ENCODE measurements around the gene LTBP3. TPM values are rescaled to one million over a fixed set of nuclear protein-coding genes. Genes with fewer than 3 reads are reported as not detected.

Gene LTBP3
- polyA plus RNA-seq, 1 experiment = 77.7 TPM

DNA sequence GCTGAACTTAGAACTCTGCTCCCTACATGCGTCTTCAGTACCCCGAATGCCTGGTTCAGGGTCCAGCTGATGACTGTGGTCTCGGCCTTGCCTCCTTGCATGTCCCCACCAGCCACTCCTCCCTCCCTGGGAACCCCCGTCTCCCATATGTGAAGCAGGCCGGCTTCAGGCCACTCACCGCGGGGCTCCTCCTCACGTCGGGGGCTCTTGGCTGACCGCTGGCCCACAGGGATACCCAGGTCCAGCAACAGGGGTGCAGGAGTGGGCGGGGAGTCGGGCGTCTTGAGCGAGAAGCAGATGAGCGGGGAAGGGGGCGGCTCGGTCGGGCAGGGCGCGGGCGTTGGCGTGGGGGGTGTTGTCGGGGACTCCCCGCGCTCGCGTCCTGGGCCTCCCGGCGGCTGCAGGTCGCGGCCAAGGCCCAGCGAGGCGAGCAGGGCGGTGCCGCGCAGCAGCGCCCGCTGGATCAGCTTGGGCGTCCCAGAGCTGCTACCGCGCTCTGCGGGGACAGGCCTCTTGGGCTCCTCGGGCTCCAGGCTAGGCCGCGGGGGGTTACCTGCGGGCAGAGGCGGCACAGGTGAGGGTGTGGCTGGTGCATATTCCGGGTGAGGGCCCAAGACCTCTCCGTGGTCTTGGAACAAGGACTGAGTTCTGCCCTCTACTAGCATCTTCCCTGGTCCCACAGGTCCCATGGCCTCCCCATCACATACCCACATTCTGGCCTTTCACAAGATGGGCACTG is 41.2 kb upstream of the LTBP3 start:
- Histone ChIP-seq H3K4me3 (ENCODE audit: low read depth, low read length) (no peak overlapping the region), H3K36me3 (ENCODE audit: control insufficient read depth, insufficient read depth, low read length) (peaks cover 16% of the 10 kb centered on the region), H3K27me3 (ENCODE audit: control insufficient read depth, insufficient read depth, low read length) (no peaks in the 10 kb centered on the region)
- ChIA-PET POLR2A (interaction anchor here (0.9 kb wide), 1 partner anchor 12 kb away, joined by 4 read pairs; no protein-coding TSS in a partner anchor), CTCF (interaction anchor here (1.0 to 1.8 kb wide), 2 partner anchors 58 to 260 kb away, joined by 3 to 8 read pairs; no protein-coding TSS in a partner anchor)
- DNase-seq (ENCODE audit: low read depth) = no peak
- TF ChIP-seq, protein P1, sequence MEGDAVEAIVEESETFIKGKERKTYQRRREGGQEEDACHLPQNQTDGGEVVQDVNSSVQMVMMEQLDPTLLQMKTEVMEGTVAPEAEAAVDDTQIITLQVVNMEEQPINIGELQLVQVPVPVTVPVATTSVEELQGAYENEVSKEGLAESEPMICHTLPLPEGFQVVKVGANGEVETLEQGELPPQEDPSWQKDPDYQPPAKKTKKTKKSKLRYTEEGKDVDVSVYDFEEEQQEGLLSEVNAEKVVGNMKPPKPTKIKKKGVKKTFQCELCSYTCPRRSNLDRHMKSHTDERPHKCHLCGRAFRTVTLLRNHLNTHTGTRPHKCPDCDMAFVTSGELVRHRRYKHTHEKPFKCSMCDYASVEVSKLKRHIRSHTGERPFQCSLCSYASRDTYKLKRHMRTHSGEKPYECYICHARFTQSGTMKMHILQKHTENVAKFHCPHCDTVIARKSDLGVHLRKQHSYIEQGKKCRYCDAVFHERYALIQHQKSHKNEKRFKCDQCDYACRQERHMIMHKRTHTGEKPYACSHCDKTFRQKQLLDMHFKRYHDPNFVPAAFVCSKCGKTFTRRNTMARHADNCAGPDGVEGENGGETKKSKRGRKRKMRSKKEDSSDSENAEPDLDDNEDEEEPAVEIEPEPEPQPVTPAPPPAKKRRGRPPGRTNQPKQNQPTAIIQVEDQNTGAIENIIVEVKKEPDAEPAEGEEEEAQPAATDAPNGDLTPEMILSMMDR (IDR thresholded peaks at IDR 0.05; ENCODE audit: insufficient read depth, low read depth, low read length) = no peak

DNA sequence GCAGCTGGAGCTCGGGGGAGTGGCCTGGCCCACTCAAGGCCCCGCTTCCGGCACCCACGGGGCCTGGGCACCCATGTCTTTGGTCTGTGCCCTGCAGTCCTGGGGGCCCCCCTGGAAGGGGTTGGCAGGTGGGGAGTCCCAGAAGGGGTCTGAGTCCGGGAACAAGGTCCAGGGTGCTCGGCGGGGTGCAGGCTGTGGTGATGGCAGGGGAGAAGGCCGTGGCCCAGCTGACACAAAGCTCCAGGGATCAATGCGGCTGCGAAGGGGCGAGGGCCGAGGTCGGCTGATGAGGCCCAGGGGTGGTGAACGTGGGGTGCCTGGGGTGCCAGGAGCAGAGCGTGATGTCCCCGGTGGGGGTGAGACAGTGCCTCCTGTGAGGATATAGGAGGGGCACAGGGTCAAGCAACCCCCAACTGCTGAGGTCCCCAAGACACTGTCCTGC is 40.1 kb upstream of the LTBP3 start:
- peaks cover 12% of the 10 kb centered on the region for H3K36me3 ChIP-seq (ENCODE audit: control insufficient read depth, insufficient read depth, low read length)
- POLR2A ChIA-PET = no interaction called here
- no peak overlapping the region for H3K4me3 ChIP-seq (ENCODE audit: low read depth, low read length)
- TF ChIP-seq, protein P1 (IDR thresholded peaks at IDR 0.05; ENCODE audit: insufficient read depth, low read depth, low read length) = no peak
- DNase-seq (ENCODE audit: low read depth) = no peak
- no peaks in the 10 kb centered on the region for H3K27me3 ChIP-seq (ENCODE audit: control insufficient read depth, insufficient read depth, low read length)
- CTCF ChIA-PET = interaction anchor here (0.8 to 1.0 kb wide), 3 partner anchors 10 to 261 kb away, joined by 3 to 5 read pairs (median 5); partner anchors contain the start of gene EHBP1L1

DNA sequence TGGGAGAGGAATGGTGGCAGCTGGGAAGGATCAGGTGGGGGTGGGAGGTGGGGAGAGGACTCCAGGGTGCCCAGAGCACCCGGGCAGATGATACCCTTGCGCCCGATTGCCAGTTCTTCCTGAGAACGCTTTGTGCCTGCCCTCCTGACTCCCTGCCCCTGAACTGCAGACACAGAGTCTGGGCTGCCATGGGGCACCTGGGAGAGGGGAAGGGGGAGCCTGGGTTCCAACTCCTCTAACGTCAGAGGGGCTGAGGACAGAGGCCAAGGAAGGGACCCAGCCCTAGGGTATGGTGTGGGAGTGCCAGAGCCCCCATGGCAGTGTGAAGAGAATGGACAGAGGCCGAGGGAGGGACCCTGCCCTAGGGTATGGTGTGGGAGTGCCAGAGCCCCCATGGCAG is 38.4 kb upstream of the LTBP3 start:
- CTCF ChIA-PET = interaction anchor here (1.7 to 11.8 kb wide), 3 partner anchors 13 to 55 kb away, joined by 4 to 134 read pairs (median 25); partner anchors contain the start of gene EHBP1L1
- TF ChIP-seq, protein P1 (IDR thresholded peaks at IDR 0.05; ENCODE audit: insufficient read depth, low read depth, low read length) = no peak
- POLR2A ChIA-PET = no interaction called here
- no peak overlapping the region for H3K4me3 ChIP-seq (ENCODE audit: low read depth, low read length)
- no peak for DNase-seq (ENCODE audit: low read depth)
- H3K27me3 ChIP-seq (ENCODE audit: control insufficient read depth, insufficient read depth, low read length) = no peaks in the 10 kb centered on the region
- H3K36me3 ChIP-seq (ENCODE audit: control insufficient read depth, insufficient read depth, low read length) = peaks cover 15% of the 10 kb centered on the region

DNA sequence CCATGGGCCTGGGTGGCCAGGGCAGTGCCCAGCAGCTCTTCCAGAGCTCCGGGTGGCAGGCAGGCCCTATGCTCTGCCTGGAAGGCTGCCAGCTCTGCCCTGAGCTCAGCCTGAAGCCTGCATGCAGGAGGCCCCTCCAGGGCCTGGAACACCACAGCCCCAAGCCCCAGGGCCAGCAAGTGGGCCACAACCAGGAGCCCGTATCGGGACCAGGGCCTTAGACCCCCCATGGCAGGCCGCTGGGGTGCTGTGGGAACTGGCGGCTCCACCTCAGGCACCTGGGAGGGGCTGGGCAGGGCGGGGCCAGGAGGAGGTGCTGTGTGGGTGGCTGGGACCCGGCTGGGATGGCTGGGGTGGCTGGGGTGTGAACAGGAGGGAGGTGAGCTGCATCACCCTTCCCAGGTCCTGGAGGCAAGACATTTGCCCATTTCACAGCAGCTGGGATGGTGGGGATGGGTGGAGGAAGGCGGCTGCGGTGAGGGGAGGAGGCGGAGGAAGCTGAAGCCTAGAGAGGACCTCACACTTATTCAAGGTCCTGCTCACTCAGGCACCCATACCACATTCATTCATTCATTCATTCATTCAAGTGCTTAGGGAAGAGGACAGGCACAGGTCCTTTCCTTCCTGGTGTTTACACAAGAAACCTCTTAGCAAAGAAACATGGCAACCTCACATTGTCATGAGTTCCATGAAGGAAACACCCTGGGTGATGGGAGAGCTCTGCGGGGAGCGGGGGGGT is 37.6 kb upstream of the LTBP3 start, which contains the start of gene KCNK7:
KCNK7 (minus strand) TSS at position 258 of the 739 bp plus-strand sequence; CDS start at position 230, 28 bp downstream.
- TF ChIP-seq, protein P1 (IDR thresholded peaks at IDR 0.05; ENCODE audit: insufficient read depth, low read depth, low read length) = no peak
- CTCF ChIA-PET = interaction anchor here (1.7 to 11.8 kb wide), 4 partner anchors 9 to 54 kb away, joined by 4 to 134 read pairs (median 34); partner anchors contain the start of gene EHBP1L1
- POLR2A ChIA-PET = no interaction called here
- H3K27me3 ChIP-seq (ENCODE audit: control insufficient read depth, insufficient read depth, low read length) = no peaks in the 10 kb centered on the region
- H3K4me3 ChIP-seq (ENCODE audit: low read depth, low read length) = no peak within 1 kb of the TSS
- no peak for DNase-seq (ENCODE audit: low read depth)
- peaks cover 15% of the 10 kb centered on the region for H3K36me3 ChIP-seq (ENCODE audit: control insufficient read depth, insufficient read depth, low read length)

DNA sequence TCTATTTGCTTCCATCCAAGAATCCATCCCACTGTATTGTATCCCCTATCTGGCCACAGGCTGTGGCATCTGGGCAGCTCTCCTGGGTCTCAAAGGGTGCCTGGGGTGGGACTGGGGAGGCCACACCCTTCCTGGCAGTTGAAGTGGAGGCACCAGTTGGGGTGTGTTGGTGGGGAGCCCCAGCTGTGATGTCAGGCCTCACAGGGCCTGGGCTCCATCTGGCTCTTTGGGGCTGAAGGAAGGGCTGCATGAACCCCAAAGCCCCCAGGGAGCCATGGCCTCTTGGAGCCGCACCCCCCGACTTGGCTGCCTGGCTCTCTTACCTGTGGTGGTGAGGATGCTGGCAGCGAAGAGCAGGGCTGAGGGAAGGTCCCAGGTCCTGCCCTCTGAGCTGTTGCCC is 37.0 kb upstream of the LTBP3 start:
- POLR2A ChIA-PET = no interaction called here
- CTCF ChIA-PET = interaction anchor here (1.0 to 11.8 kb wide), 5 partner anchors 10 to 54 kb away, joined by 4 to 134 read pairs (median 25); partner anchors contain the start of gene EHBP1L1
- TF ChIP-seq, protein P1 (IDR thresholded peaks at IDR 0.05; ENCODE audit: insufficient read depth, low read depth, low read length) = no peak
- no peak for DNase-seq (ENCODE audit: low read depth)
- Histone ChIP-seq H3K36me3 (ENCODE audit: control insufficient read depth, insufficient read depth, low read length) (peaks cover 18% of the 10 kb centered on the region), H3K27me3 (ENCODE audit: control insufficient read depth, insufficient read depth, low read length) (no peaks in the 10 kb centered on the region), H3K4me3 (ENCODE audit: low read depth, low read length) (no peak overlapping the region)
